K562 (cell line): ENCODE data around the gene GTF3C1.

Experiments
- E2F6 ChIP-seq, 2 experiments: IDR thresholded peaks; 2 replicates each; pipeline ENCODE4 v1.6.1; 2011; ENCODE audit warnings: borderline replicate concordance in 1 of 2, control low read depth in 1 of 2, low read depth in 1 of 2, low read length in 1 of 2, mild to moderate bottlenecking in 1 of 2, mixed read lengths in 1 of 2, moderate library complexity in 1 of 2; ENCODE audit not compliant: insufficient read depth in 1 of 2, insufficient read length in 1 of 2, poor library complexity in 1 of 2, severe bottlenecking in 1 of 2; ENCODE audit errors: extremely low read depth in 1 of 2
- GATAD2A ChIP-seq: fragments of 450-650 bp; IDR thresholded peaks from 2 replicates; pipeline ENCODE4 v1.6.1; 2017
- MTF1 ChIP-seq: fragments of 250-450 bp; sonication (Bioruptor Pico); IDR thresholded peaks from 2 replicates; pipeline ENCODE4 v1.9.0; 2021; ENCODE audit warnings: moderate library complexity, mild to moderate bottlenecking, inconsistent platforms, borderline replicate concordance
- NR3C1 ChIP-seq: sonication (generic); formaldehyde crosslinking; IDR thresholded peaks from 2 replicates; pipeline ENCODE4 v1.8.1; 2022; ENCODE audit warnings: missing genetic modification reagents
- POLR2AphosphoS5 ChIP-seq: IDR thresholded peaks from 2 replicates; pipeline ENCODE4 v1.6.1; 2011; ENCODE audit warnings: mild to moderate bottlenecking, low read depth, low read length, moderate library complexity; ENCODE audit not compliant: control insufficient read depth, insufficient read depth
- SMAD4 ChIP-seq: fragments of 250-450 bp; sonication (Bioruptor Pico); conservative IDR thresholded peaks from 2 replicates; pipeline ENCODE4 v1.8.0; 2021; ENCODE audit warnings: inconsistent platforms, mild to moderate bottlenecking, moderate library complexity
- ZBTB33 ChIP-seq: sonication (generic); formaldehyde crosslinking; IDR thresholded peaks from 2 replicates; pipeline ENCODE4 v1.8.1; 2023; ENCODE audit warnings: mild to moderate bottlenecking, missing genetic modification reagents

DNA sequence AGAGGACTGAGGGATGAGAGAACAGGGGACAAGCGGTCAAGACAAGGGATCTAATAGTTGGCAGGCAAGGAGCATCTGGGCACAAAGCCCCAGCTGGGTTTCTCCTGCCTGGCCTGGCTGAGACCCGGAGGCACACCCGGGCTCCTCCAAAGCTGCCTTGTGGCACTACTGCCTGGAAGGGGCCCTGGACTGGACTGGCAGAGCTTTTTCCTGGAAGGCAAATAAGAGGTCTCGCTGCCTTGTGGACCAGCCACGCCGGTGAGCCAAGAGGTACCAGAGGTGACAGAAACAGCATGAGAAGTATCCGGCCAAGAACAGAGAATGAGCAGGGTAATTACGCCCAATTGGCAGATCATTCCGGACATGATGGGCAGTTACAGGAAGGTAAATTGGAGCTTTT is 64.6 kb downstream of the GTF3C1 start:
- no peak for TF ChIP-seq NR3C1 (CRISPR knock-in tag)
- TF ChIP-seq ZBTB33 (CRISPR knock-in tag), result no peak
- no peak for TF ChIP-seq SMAD4 (CRISPR knock-in tag)
- no peak for TF ChIP-seq POLR2AphosphoS5
- no peak for TF ChIP-seq GATAD2A
- no peak for TF ChIP-seq MTF1 (CRISPR knock-in tag)
- no peak for TF ChIP-seq E2F6 (IDR thresholded peaks at IDR 0.05; ENCODE audit: borderline replicate concordance in 1 of 2, extremely low read depth in 1 of 2, insufficient read depth in 1 of 2, insufficient read length in 1 of 2, low read depth in 1 of 2, low read length in 1 of 2, poor library complexity in 1 of 2, severe bottlenecking in 1 of 2)
